Ishikawa (cell line): ENCODE results near the gene TPST2.

Experiments
- CEBPB ChIP-seq: IDR thresholded peaks from 2 replicates; pipeline ENCODE4 v1.6.1; 2012
- CREB1 ChIP-seq: IDR thresholded peaks from 2 replicates; pipeline ENCODE4 v1.6.1; 2012; ENCODE audit warnings: low read depth
- EGR1 ChIP-seq: IDR thresholded peaks from 2 replicates; pipeline ENCODE4 v1.6.1; 2012
- EP300 ChIP-seq: IDR thresholded peaks from 2 replicates; pipeline ENCODE4 v1.6.1; 2012; ENCODE audit warnings: borderline replicate concordance
- FOXM1 ChIP-seq: IDR thresholded peaks from 2 replicates; pipeline ENCODE4 v1.6.1; 2012; ENCODE audit warnings: low read depth, borderline replicate concordance
- MAX ChIP-seq: IDR thresholded peaks from 2 replicates; pipeline ENCODE4 v1.6.1; 2012
- NFIC ChIP-seq: IDR thresholded peaks from 2 replicates; pipeline ENCODE4 v1.6.1; 2012
- RAD21 ChIP-seq: IDR thresholded peaks from 2 replicates; pipeline ENCODE4 v1.6.1; 2012; ENCODE audit warnings: low read depth
- REST ChIP-seq: IDR thresholded peaks from 2 replicates; pipeline ENCODE4 v1.6.1; 2012; ENCODE audit warnings: low read depth, mild to moderate bottlenecking
- TAF1 ChIP-seq: IDR thresholded peaks from 2 replicates; pipeline ENCODE4 v1.6.1; 2012; ENCODE audit warnings: low read depth, mild to moderate bottlenecking
- TCF12 ChIP-seq: IDR thresholded peaks from 2 replicates; pipeline ENCODE4 v1.6.1; 2012; ENCODE audit warnings: low read depth
- TEAD4 ChIP-seq: IDR thresholded peaks from 2 replicates; pipeline ENCODE4 v1.6.1; 2012
- USF1 ChIP-seq: IDR thresholded peaks from 2 replicates; pipeline ENCODE4 v1.6.1; 2012
- YY1 ChIP-seq: IDR thresholded peaks from 2 replicates; pipeline ENCODE4 v1.6.1; 2012; ENCODE audit warnings: low read depth
- ZBTB7A ChIP-seq: IDR thresholded peaks from 2 replicates; pipeline ENCODE4 v1.6.1; 2012; ENCODE audit warnings: low read depth

Gene TPST2

GRCh38 chr22:26517429-26517828 is 72.5 kb downstream of the TPST2 start:
- no peak for TF ChIP-seq RAD21

GRCh38 chr22:26516503-26516902 is 73.4 kb downstream of the TPST2 start:
- TF ChIP-seq USF1 = no peak
- no peak for TF ChIP-seq TAF1
- TF ChIP-seq FOXM1 = no peak
- no peak for TF ChIP-seq CREB1
- TF ChIP-seq YY1 = no peak
- TF ChIP-seq NFIC = no peak
- TF ChIP-seq REST = no peak
- TF ChIP-seq RAD21 = no peak
- TF ChIP-seq ZBTB7A = no peak
- no peak for TF ChIP-seq EGR1
- TF ChIP-seq EP300 = no peak
- TF ChIP-seq TEAD4 = no peak
- TF ChIP-seq TCF12 = no peak
- no peak for TF ChIP-seq MAX
- TF ChIP-seq CEBPB = no peak

GRCh38 chr22:26515931-26516330 is 74.0 kb downstream of the TPST2 start:
- TF ChIP-seq EP300 (no peak), MAX (no peak), RAD21 (no peak), TCF12 (no peak), REST (no peak), CEBPB (no peak), TEAD4 (no peak)

GRCh38 chr22:26514419-26515161 is 75.3 kb downstream of the TPST2 start:
- TF ChIP-seq MAX (no peak), YY1 (no peak), USF1 (no peak), CREB1 (no peak), ZBTB7A (no peak), CEBPB (no peak), EGR1 (no peak)

GRCh38 chr22:26513838-26514237 is 76.1 kb downstream of the TPST2 start:
- TF ChIP-seq CREB1 (no peak), NFIC (no peak), CEBPB (no peak), TEAD4 (no peak), TAF1 (no peak), USF1 (no peak), ZBTB7A (no peak), REST (no peak), RAD21 (no peak), YY1 (no peak), EGR1 (no peak), FOXM1 (no peak), TCF12 (no peak), EP300 (no peak)
